ENCODE measurements around the gene DUSP3.

DNA sequence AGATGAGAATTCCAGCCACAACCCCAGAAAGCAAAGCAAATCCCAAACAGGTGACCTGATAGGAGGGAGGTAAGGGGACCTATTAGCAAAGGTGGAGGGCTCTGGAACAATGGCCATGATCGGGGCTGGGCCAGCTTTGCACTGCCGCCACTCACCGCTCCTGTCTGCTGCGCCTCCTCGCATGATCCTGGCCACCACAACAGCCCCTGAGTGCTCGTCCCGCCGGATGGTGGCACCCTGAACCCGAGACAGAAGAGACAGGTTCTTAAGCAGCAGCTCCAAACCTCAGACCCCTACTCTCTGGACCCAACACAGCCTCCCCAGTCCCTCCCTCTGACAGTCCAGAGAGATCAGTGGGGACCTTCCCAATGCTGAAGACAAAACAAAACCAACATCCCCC, 48.8 kb upstream of the DUSP3 start:
- TF ChIP-seq, protein P1, sequence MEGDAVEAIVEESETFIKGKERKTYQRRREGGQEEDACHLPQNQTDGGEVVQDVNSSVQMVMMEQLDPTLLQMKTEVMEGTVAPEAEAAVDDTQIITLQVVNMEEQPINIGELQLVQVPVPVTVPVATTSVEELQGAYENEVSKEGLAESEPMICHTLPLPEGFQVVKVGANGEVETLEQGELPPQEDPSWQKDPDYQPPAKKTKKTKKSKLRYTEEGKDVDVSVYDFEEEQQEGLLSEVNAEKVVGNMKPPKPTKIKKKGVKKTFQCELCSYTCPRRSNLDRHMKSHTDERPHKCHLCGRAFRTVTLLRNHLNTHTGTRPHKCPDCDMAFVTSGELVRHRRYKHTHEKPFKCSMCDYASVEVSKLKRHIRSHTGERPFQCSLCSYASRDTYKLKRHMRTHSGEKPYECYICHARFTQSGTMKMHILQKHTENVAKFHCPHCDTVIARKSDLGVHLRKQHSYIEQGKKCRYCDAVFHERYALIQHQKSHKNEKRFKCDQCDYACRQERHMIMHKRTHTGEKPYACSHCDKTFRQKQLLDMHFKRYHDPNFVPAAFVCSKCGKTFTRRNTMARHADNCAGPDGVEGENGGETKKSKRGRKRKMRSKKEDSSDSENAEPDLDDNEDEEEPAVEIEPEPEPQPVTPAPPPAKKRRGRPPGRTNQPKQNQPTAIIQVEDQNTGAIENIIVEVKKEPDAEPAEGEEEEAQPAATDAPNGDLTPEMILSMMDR (IDR thresholded peaks at IDR 0.05) = no peak
- TF ChIP-seq POLR2A (IDR thresholded peaks at IDR 0.05) = no peak

Measured in uterus (tissue), 2 donors.